Mammary epithelial cell (primary cell): ENCODE data around the gene ENO4.

Experiments used
- EZH2 ChIP-seq: IDR thresholded peaks from 2 replicates; pipeline ENCODE4 v1.6.1; 2012; ENCODE audit warnings: low read length, inconsistent platforms, borderline replicate concordance
- TF ChIP-seq, protein P1 (sequence below), 2 donors: IDR thresholded peaks in 1 of 2; conservative IDR thresholded peaks in 1 of 2; 2 replicates each; pipeline ENCODE4 v1.5.1; 2011 to 2012; ENCODE audit warnings: inconsistent platforms in 2 of 2, low read length in 2 of 2, mild to moderate bottlenecking in 2 of 2, control low read depth in 1 of 2, low read depth in 1 of 2; ENCODE audit not compliant: insufficient read depth in 1 of 2; ENCODE audit errors: extremely low read depth in 1 of 2

DNA sequence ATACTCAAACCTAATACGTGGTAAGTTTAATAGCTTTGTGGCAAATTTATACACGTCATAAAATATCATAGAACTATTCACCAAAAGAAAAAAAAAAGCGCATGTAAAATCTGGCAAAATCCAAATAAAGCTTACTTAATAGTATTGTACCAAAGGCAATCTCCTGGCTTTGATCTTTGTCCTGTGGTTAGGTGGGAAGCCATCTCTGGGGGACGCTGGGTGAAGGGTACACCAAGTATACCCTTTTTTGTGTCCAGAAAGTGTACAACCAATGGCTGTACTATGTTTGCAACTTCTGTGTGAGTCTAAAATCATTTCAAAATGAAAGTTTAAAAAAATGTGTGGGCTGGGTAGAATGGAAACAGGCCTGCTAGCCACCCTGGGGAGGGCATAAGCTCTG lies 47.6 kb upstream of the ENO4 start:
- TF ChIP-seq, protein P1, sequence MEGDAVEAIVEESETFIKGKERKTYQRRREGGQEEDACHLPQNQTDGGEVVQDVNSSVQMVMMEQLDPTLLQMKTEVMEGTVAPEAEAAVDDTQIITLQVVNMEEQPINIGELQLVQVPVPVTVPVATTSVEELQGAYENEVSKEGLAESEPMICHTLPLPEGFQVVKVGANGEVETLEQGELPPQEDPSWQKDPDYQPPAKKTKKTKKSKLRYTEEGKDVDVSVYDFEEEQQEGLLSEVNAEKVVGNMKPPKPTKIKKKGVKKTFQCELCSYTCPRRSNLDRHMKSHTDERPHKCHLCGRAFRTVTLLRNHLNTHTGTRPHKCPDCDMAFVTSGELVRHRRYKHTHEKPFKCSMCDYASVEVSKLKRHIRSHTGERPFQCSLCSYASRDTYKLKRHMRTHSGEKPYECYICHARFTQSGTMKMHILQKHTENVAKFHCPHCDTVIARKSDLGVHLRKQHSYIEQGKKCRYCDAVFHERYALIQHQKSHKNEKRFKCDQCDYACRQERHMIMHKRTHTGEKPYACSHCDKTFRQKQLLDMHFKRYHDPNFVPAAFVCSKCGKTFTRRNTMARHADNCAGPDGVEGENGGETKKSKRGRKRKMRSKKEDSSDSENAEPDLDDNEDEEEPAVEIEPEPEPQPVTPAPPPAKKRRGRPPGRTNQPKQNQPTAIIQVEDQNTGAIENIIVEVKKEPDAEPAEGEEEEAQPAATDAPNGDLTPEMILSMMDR (conservative IDR thresholded peaks at IDR 0.05 in 1 of 2, IDR thresholded peaks at IDR 0.05 in 1 of 2; ENCODE audit: extremely low read depth in 1 of 2, insufficient read depth in 1 of 2, low read depth in 1 of 2, low read length in 2 of 2): no peak
- TF ChIP-seq EZH2: no peak
